RKO (cell line): ENCODE data around the gene MTOR.
"Not testable (repeated sequence)": the region's sequence is repeated elsewhere in the genome, so short reads cannot be mapped to it uniquely, and the experiment has no call there.

Source experiments
- DNase-seq: peaks from one replicate; pipeline ENCODE4 v3.0.0-alpha.2; 2016; ENCODE audit warnings: low spot score

Gene MTOR

GRCh38 chr1:11107599-11107998 lies 154.8 kb downstream of the MTOR start:
- no peak for DNase-seq

- no peak for DNase-seq
These were observed 156.8 kb downstream of the MTOR start for GRCh38 chr1:11105586-11105985.

- DNase-seq, result no peak
These were observed 161.0 kb downstream of the MTOR start for GRCh38 chr1:11101347-11101746.

GRCh38 chr1:11100806-11101205 lies 161.5 kb downstream of the MTOR start:
- DNase-seq, result not testable (repeated sequence)

- DNase-seq, result no peak
These were observed 162.2 kb downstream of the MTOR start for GRCh38 chr1:11100149-11100493.

GRCh38 chr1:11099310-11100148 lies 162.8 kb downstream of the MTOR start, which contains the start of gene EXOSC10:
Gene EXOSC10, minus strand, starts transcription at chr1:11099869. Its CDS starts 38 bp downstream, at chr1:11099831.
- DNase-seq, result peak; percentile 90

- no peak for DNase-seq
These were observed 163.4 kb downstream of the MTOR start for GRCh38 chr1:11098931-11099309.

GRCh38 chr1:11083784-11084183 lies 178.6 kb downstream of the MTOR start:
- DNase-seq, result not testable (repeated sequence)

GRCh38 chr1:11080931-11081330 lies 181.4 kb downstream of the MTOR start:
- DNase-seq, result no peak

GRCh38 chr1:11078631-11079030 lies 183.7 kb downstream of the MTOR start:
- no peak for DNase-seq

- not testable (repeated sequence) for DNase-seq
These were observed 189.0 kb downstream of the MTOR start for GRCh38 chr1:11073398-11073797.

GRCh38 chr1:11072216-11072917 lies 190.0 kb downstream of the MTOR start:
- no peak for DNase-seq

GRCh38 chr1:11071463-11072215 lies 190.7 kb downstream of the MTOR start:
- no peak for DNase-seq

GRCh38 chr1:11070876-11071275 lies 191.5 kb downstream of the MTOR start:
- no peak for DNase-seq

- DNase-seq, result no peak
These were observed 193.5 kb downstream of the MTOR start for GRCh38 chr1:11068600-11069473.

- DNase-seq, result no peak
These were observed 194.4 kb downstream of the MTOR start for GRCh38 chr1:11067716-11068599.

GRCh38 chr1:11065796-11066195 lies 196.6 kb downstream of the MTOR start:
- DNase-seq, result no peak

- DNase-seq, result no peak
These were observed 197.4 kb downstream of the MTOR start for GRCh38 chr1:11064942-11065341.

GRCh38 chr1:11063937-11064537 lies 198.3 kb downstream of the MTOR start:
- DNase-seq, result peak; percentile 62

GRCh38 chr1:11062965-11063401 lies 199.4 kb downstream of the MTOR start:
- peak; percentile 53 for DNase-seq
